GM12891 (cell line): ENCODE data around the gene RFX2.

ENCODE experiments used
- POLR2A ChIP-seq: IDR thresholded peaks from 2 replicates; pipeline ENCODE4 v1.6.1; 2011; ENCODE audit warnings: low read depth, low read length, control low read depth
- POLR2AphosphoS5 ChIP-seq: IDR thresholded peaks from 2 replicates; pipeline ENCODE4 v1.6.1; 2011; ENCODE audit warnings: low read depth, low read length, control low read depth
- POU2F2 ChIP-seq: IDR thresholded peaks from 2 replicates; pipeline ENCODE4 v1.6.1; 2011; ENCODE audit warnings: low read depth, mild to moderate bottlenecking, control low read depth, low read length, moderate library complexity
- SPI1 ChIP-seq: IDR thresholded peaks from 2 replicates; pipeline ENCODE4 v1.6.1; 2011; ENCODE audit warnings: low read depth, low read length, control low read depth
- TAF1 ChIP-seq: IDR thresholded peaks from 2 replicates; pipeline ENCODE4 v1.6.1; 2011; ENCODE audit warnings: low read depth, low read length, control low read depth

DNA sequence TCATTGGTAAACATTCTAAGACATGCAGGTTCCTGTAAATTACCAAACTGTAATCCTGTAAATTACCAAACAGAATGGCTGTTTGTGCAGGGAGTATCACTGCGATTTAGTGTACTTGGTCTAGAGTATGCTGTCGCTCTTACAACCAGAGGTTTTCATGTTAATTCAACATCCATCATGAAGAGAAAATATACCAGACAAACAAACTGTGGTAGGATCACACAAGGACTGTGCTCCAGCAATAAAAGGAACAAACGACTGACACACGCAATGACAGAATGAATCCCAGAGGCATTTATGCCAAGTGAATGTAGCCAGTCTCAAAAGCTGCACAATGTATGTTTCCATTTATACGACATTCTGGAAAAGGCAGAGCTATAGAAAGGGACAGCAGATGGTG, 31.2 kb downstream of the RFX2 start:
- TF ChIP-seq POLR2A (no peak), POU2F2 (no peak), POLR2AphosphoS5 (no peak), SPI1 (no peak), TAF1 (no peak)
